Gastrocnemius medialis (tissue), 4 donors: ENCODE data around the gene TRNP1.

Experiments
- CTCF ChIP-seq, 5 experiments: fragments of 450-650 bp in 3 of 5; fragments of 200-600 bp in 2 of 5; sonication (generic) in 2 of 5; IDR thresholded peaks in 4 of 5; conservative IDR thresholded peaks in 1 of 5; 1 replicate in 4 of 5; 2 replicates in 1 of 5; pipeline ENCODE4 v1.5.1; 2016 to 2019; ENCODE audit warnings: antibody characterized with exemption in 5 of 5, mild to moderate bottlenecking in 3 of 5, moderate library complexity in 3 of 5
- POLR2A ChIP-seq, 2 donors: fragments of 450-650 bp; IDR thresholded peaks; one replicate each; pipeline ENCODE4 v1.6.1; 2017; ENCODE audit warnings: antibody characterized with exemption in 2 of 2, mild to moderate bottlenecking in 2 of 2, moderate library complexity in 2 of 2

- no peak for TF ChIP-seq CTCF (IDR thresholded peaks at IDR 0.05 in 4 of 5, conservative IDR thresholded peaks at IDR 0.05 in 1 of 5)
- TF ChIP-seq POLR2A (IDR thresholded peaks at IDR 0.05): no peak
Observed at GRCh38 chr1:27018316-27018715, 24.8 kb downstream of the TRNP1 start.
